K562 (cell line): ENCODE measurements around the gene CLDN1. TPM values are rescaled to one million over a fixed set of nuclear protein-coding genes. Genes with fewer than 3 reads are reported as not detected.

Experiments
- ATAC-seq: fragments of 200-7000 bp; cut with Tn5 transposase; 3 replicates; pipeline ENCODE4 v1.9.1; 2020; ENCODE audit warnings: moderate library complexity
- BruUV-seq: library from RNA; stranded (reverse); fragments of 400-500 nt; replicated peaks from 2 replicates; lab custom pipeline; 2021; lab: Mats Ljungman, UMichigan
- CTCF ChIA-PET: fragments of 300-600 bp; formaldehyde crosslinking; extraction: SDS; loops from one replicate; lab custom pipeline; 2021; ENCODE audit warnings: low intra/inter-chr PET ratio; lab: Yijun Ruan, JAX
- POLR2A ChIA-PET: fragments of 300-600, 350-650 bp; sonication (Branson Sonifier 250); formaldehyde crosslinking; extraction: SDS; loops from one replicate; lab custom pipeline; 2021; ENCODE audit warnings: antibody characterized with exemption, inconsistent platforms; lab: Yijun Ruan, JAX
- DNase-seq, 4 experiments: peaks; one replicate each; pipeline versions ENCODE4 v3.0.0 to v3.0.0-alpha.2; 2011 to 2018; ENCODE audit warnings: low spot score in 3 of 4, mixed read lengths in 3 of 4; ENCODE audit errors: extremely low read depth in 1 of 4
- FAIRE-seq: peaks from 2 replicates; lab custom pipeline; 2011; peaks lifted over from hg19 to GRCh38; lab: Jason Lieb, UNC
- H2AFZ ChIP-seq: 2 replicates; pipeline ENCODE4 v1.6.0; 2011; ENCODE audit warnings: low read depth, low read length, control low read depth, inconsistent platforms
- H3K27ac ChIP-seq: fragments of 200-600 bp; 3 replicates; pipeline ENCODE4 v1.8.0; 2011; ENCODE audit warnings: low read depth, mild to moderate bottlenecking, control low read depth, inconsistent platforms, low read length, moderate library complexity, mixed read lengths; ENCODE audit errors: extremely low read depth
- H3K27me3 ChIP-seq, 2 experiments: fragments of 300-600 bp in 1 of 2; 2 replicates in 1 of 2; 3 replicates in 1 of 2; pipeline versions ENCODE4 v1.6.0 to v1.8.0; 2011; ENCODE audit warnings: inconsistent platforms in 2 of 2, low read length in 2 of 2, mild to moderate bottlenecking in 1 of 2, mixed read lengths in 1 of 2, moderate library complexity in 1 of 2; ENCODE audit not compliant: control insufficient read depth in 2 of 2, insufficient read depth in 2 of 2
- H3K36me3 ChIP-seq: fragments of 300-600 bp; 3 replicates; pipeline ENCODE4 v1.8.0; 2011; ENCODE audit warnings: mild to moderate bottlenecking, low read length, inconsistent platforms; ENCODE audit not compliant: control insufficient read depth, insufficient read depth
- H3K4me1 ChIP-seq, 2 experiments: fragments of 200-600 bp in 1 of 2; replicated peaks in 1 of 2; 2 replicates in 1 of 2; 3 replicates in 1 of 2; pipeline versions ENCODE4 v1.5.1 to v1.8.0; 2011; ENCODE audit warnings: inconsistent platforms in 2 of 2, low read length in 2 of 2, mild to moderate bottlenecking in 1 of 2, mixed read lengths in 1 of 2, moderate library complexity in 1 of 2; ENCODE audit not compliant: control insufficient read depth in 2 of 2, insufficient read depth in 2 of 2
- H3K4me2 ChIP-seq: 2 replicates; pipeline ENCODE4 v1.6.1; 2011; ENCODE audit warnings: low read length, control low read depth, inconsistent platforms, mixed read lengths; ENCODE audit not compliant: insufficient read depth
- H3K4me3 ChIP-seq: fragments of 200-600 bp; sonication (generic), shearing (Covaris generic); 2 replicates; pipeline ENCODE4 v1.5.1; 2016; ENCODE audit warnings: control low read depth, inconsistent platforms
- H3K79me2 ChIP-seq: fragments of 200-600 bp; 3 replicates; pipeline ENCODE4 v1.8.0; 2011; ENCODE audit warnings: low read length, inconsistent platforms; ENCODE audit not compliant: control insufficient read depth, insufficient read depth
- H3K9ac ChIP-seq, 2 experiments: 2 replicates each; pipeline versions ENCODE4 v1.6.0 to v1.6.1; 2011; ENCODE audit warnings: low read depth in 2 of 2, low read length in 2 of 2, control low read depth in 1 of 2, inconsistent platforms in 1 of 2, mild to moderate bottlenecking in 1 of 2, mixed read lengths in 1 of 2; ENCODE audit not compliant: insufficient read depth in 1 of 2
- H3K9me1 ChIP-seq: one replicate; pipeline ENCODE4 v1.6.0; 2011; ENCODE audit warnings: inconsistent platforms, mild to moderate bottlenecking, low read length, moderate library complexity; ENCODE audit not compliant: control insufficient read depth, insufficient read depth
- H3K9me3 ChIP-seq: replicated peaks from 2 replicates; pipeline ENCODE4 v1.5.1; 2011; ENCODE audit warnings: low read depth, low read length, inconsistent platforms; ENCODE audit not compliant: control insufficient read depth, insufficient read depth
- H4K20me1 ChIP-seq: replicated peaks from 2 replicates; pipeline ENCODE4 v1.6.1; 2011; ENCODE audit warnings: low read length, inconsistent platforms, mixed read lengths; ENCODE audit not compliant: control insufficient read depth, insufficient read depth
- ARID2 ChIP-seq: fragments of 450-650 bp; IDR thresholded peaks from 2 replicates; pipeline ENCODE4 v1.6.1; 2017; ENCODE audit warnings: antibody characterized with exemption, mild to moderate bottlenecking
- DMBX1 ChIP-seq: fragments of 250-450 bp; sonication (Bioruptor Pico); IDR thresholded peaks from 2 replicates; pipeline ENCODE4 v1.8.0; 2022; ENCODE audit warnings: inconsistent platforms, mild to moderate bottlenecking, moderate library complexity, borderline replicate concordance
- ELF2 ChIP-seq: fragments of 250-450 bp; sonication (Bioruptor Pico); IDR thresholded peaks from 2 replicates; pipeline ENCODE4 v1.5.0; 2021; ENCODE audit warnings: mild to moderate bottlenecking
- JUN ChIP-seq, 2 experiments: sonication (generic) in 1 of 2; formaldehyde crosslinking in 1 of 2; IDR thresholded peaks; 2 replicates each; pipeline versions ENCODE4 v1.6.1 to v1.8.0; 2012 to 2022; ENCODE audit warnings: borderline replicate concordance in 2 of 2, mild to moderate bottlenecking in 2 of 2, improper control_type of control experiment in 1 of 2, low read depth in 1 of 2, low read length in 1 of 2, missing genetic modification reagents in 1 of 2
- KAT8 ChIP-seq: fragments of 450-650 bp; IDR thresholded peaks from 2 replicates; pipeline ENCODE4 v1.6.1; 2016; ENCODE audit warnings: low read depth, mild to moderate bottlenecking
- MAFK ChIP-seq: IDR thresholded peaks from 2 replicates; pipeline ENCODE4 v1.6.1; 2011; ENCODE audit warnings: low read length, improper control_type of control experiment
- MCM3 ChIP-seq: fragments of 450-650 bp; IDR thresholded peaks from 2 replicates; pipeline ENCODE4 v1.6.1; 2016
- MED1 ChIP-seq: sonication (generic); formaldehyde crosslinking; IDR thresholded peaks from 2 replicates; pipeline ENCODE4 v1.8.1; 2023; ENCODE audit warnings: missing genetic modification reagents, borderline replicate concordance
- MITF ChIP-seq: IDR thresholded peaks from 2 replicates; pipeline ENCODE4 v1.6.1; 2014; ENCODE audit warnings: antibody characterized with exemption
- MNT ChIP-seq, 2 experiments: fragments of 450-650 bp; conservative IDR thresholded peaks; 2 replicates each; pipeline ENCODE4 v1.6.1; 2017; ENCODE audit warnings: mild to moderate bottlenecking in 2 of 2, moderate library complexity in 2 of 2
- SMAD2 ChIP-seq: fragments of 150-350 bp; IDR thresholded peaks from 2 replicates; pipeline ENCODE4 v1.6.1; 2014; ENCODE audit warnings: low read depth, mild to moderate bottlenecking, low read length
- TFE3 ChIP-seq: fragments of 450-650 bp; formaldehyde crosslinking; IDR thresholded peaks from 2 replicates; pipeline ENCODE4 v1.4.0; 2020; ENCODE audit warnings: mild to moderate bottlenecking, mixed read lengths
- YY1 ChIP-seq, 3 experiments: IDR thresholded peaks; 2 replicates each; pipeline ENCODE4 v1.6.1; 2011; ENCODE audit warnings: low read length in 2 of 3, mild to moderate bottlenecking in 2 of 3, moderate library complexity in 2 of 3, borderline replicate concordance in 1 of 3, control low read depth in 1 of 3, low read depth in 1 of 3; ENCODE audit not compliant: insufficient read depth in 3 of 3, insufficient replicate concordance in 2 of 3, control insufficient read depth in 1 of 3, insufficient read length in 1 of 3; ENCODE audit errors: extremely low read depth in 1 of 3
- ZNF184 ChIP-seq: sonication (generic); formaldehyde crosslinking; IDR thresholded peaks from 2 replicates; pipeline ENCODE4 v1.5.0; 2020; ENCODE audit warnings: missing genetic modification reagents
- ZNF274 ChIP-seq: IDR thresholded peaks from 2 replicates; pipeline ENCODE4 v1.6.1; 2011; ENCODE audit warnings: low read depth, mild to moderate bottlenecking, low read length, moderate library complexity, borderline replicate concordance
- ZNF316 ChIP-seq: fragments of 450-650 bp; IDR thresholded peaks from 2 replicates; pipeline ENCODE4 v1.6.1; 2016
- WGBS: fragments of 100-300 bp; shearing (Covaris generic); methylation state at CpG from one replicate; pipeline ENCODE4 v1.1.6; 2016; ENCODE audit warnings: low coverage, mixed read lengths; ENCODE audit not compliant: insufficient coverage; ENCODE audit errors: missing lambda C conversion rate; 5-methylcytosine and 5-hydroxymethylcytosine counted together
- in situ Hi-C: fragments of 300-500 bp; cut with MboI; formaldehyde crosslinking; loops from 4 replicates; pipeline ENCODE4 v1.15.0; 2018; ENCODE audit warnings: inconsistent platforms, mixed read lengths
- intact Hi-C: fragments of 100-400 bp; cut with micrococcal nuclease; formaldehyde crosslinking; loops from 2 replicates; pipeline ENCODE4 v1.14.2; 2022
- polyA plus RNA-seq, 8 experiments: library from polyadenylated mRNA; depleted of rRNA in 4 of 8; stranded (reverse) in 5 of 8; unstranded in 3 of 8; fragments of >200 nt; fragmentation: Nextera tagmentation in 2 of 8; fragmentation: Illumina TruSeq in 1 of 8; extraction: Ambion mirVana in 2 of 8; extraction: Trizol in 1 of 8; gene quantifications; 2 replicates each; pipeline versions ENCODE4 v1.2.1 to v1.2.3, GENCODE V29; 2011 to 2014; ENCODE audit warnings: inconsistent platforms in 1 of 8, missing spikeins in 1 of 8
- total RNA-seq, 7 experiments: library from RNA; depleted of rRNA in 6 of 7; stranded (reverse); fragments of >200 nt in 6 of 7; fragmentation: Illumina TruSeq in 2 of 7; extraction: Trizol in 2 of 7; gene quantifications; 2 replicates each; pipeline versions ENCODE4 v1.2.1 to v1.2.3, GENCODE V29; 2011 to 2021; ENCODE audit warnings: low replicate concordance in 1 of 7

Gene CLDN1
- total and polyA plus RNA-seq, 9 of the 15 experiments (the other 6 are each of a cell fraction or from before 2014, with no cell fraction given) = 0.16 TPM; not detected in 8

GRCh38 chr3:190352861-190353457, 30.7 kb upstream of the CLDN1 start (continued):
- TF ChIP-seq ZNF274 (no peak), MAFK (peak; percentile 90), ZNF316 (peak; percentile 77), TFE3 (CRISPR knock-in tag) (no peak), YY1 (IDR thresholded peaks at IDR 0.05; ENCODE audit: borderline replicate concordance in 1 of 3, control insufficient read depth in 1 of 3, extremely low read depth in 1 of 3, insufficient read depth in 3 of 3, insufficient read length in 1 of 3, insufficient replicate concordance in 2 of 3, low read depth in 1 of 3, low read length in 2 of 3) (no peak)

- DNase-seq (no peak), FAIRE-seq (no peak), ATAC-seq (no peak)
- intact Hi-C loops = no loop called here
- in situ Hi-C loops = no loop called here
- no peaks in the 10 kb centered on the region for H3K4me1 ChIP-seq
- no peaks in the 10 kb centered on the region for H3K9me3 ChIP-seq
- ChIA-PET POLR2A (no interaction called here), CTCF (interaction anchor here (0.7 kb wide), 1 partner anchor 1963 kb away, joined by 4 read pairs; no protein-coding TSS in a partner anchor)
- 0% methylated on average over 2 of the region's 2 CpGs for whole genome bisulfite sequencing
- no peaks in the 10 kb centered on the region for H3K79me2 ChIP-seq
- H3K4me3 ChIP-seq = no peak overlapping the region
- no peaks in the 10 kb centered on the region for H3K9me1 ChIP-seq
- no peak overlapping the region for H3K9ac ChIP-seq
- H3K27me3 ChIP-seq = no peaks in the 10 kb centered on the region
- H3K36me3 ChIP-seq = no peaks in the 10 kb centered on the region
- H3K4me2 ChIP-seq = no peak overlapping the region
- no peaks in the 10 kb centered on the region for H4K20me1 ChIP-seq
- no peak overlapping the region for H2AFZ ChIP-seq
- no peak overlapping the region for H3K27ac ChIP-seq
- BruUV-seq = no TSS peak
- TF ChIP-seq ARID2 (no peak), DMBX1 (CRISPR knock-in tag) (no peak), MCM3 (no peak), ELF2 (CRISPR knock-in tag) (no peak), MITF (no peak), ZNF184 (no peak), SMAD2 (no peak), KAT8 (no peak), MNT (conservative IDR thresholded peaks at IDR 0.05) (no peak), ZNF274 (no peak), JUN (IDR thresholded peaks at IDR 0.05; ENCODE audit: borderline replicate concordance, low read depth, low read length) (no peak), JUN (CRISPR knock-in tag; IDR thresholded peaks at IDR 0.05; ENCODE audit: borderline replicate concordance) (no peak), MED1 (CRISPR knock-in tag) (no peak)
Observed at GRCh38 chr3:190346541-190346940, 24.3 kb upstream of the CLDN1 start.
